Measurements from ENCODE around the gene CITED2. TPM values are rescaled to one million over a fixed set of nuclear protein-coding genes. Genes with fewer than 3 reads are reported as not detected.
A peak's percentile ranks its signal among the peaks of the same experiment; 100 is the strongest.

Gene CITED2
- total RNA-seq, 1 donor from 2014 or later, result 222 TPM

GRCh38 chr6:139370999-139371345 is 3.5 kb downstream of the CITED2 start:
- Histone ChIP-seq H3F3A (ENCODE audit: low read depth) (peaks cover 92% of the 10 kb centered on the region), H4K20me1 (ENCODE audit: low read depth) (peaks cover 46% of the 10 kb centered on the region), H2AFZ (replicated peaks) (no peak overlapping the region), H3K79me2 (ENCODE audit: low read depth) (peaks cover 51% of the 10 kb centered on the region), H3K4me2 (peak overlapping the region; percentile 95), H3K9me3 (ENCODE audit: low read depth) (no peaks in the 10 kb centered on the region), H3K9ac (no peak overlapping the region), H3K27ac (peak overlapping the region; percentile 99), H3K4me1 (peaks cover 49% of the 10 kb centered on the region), H3K4me3 (peak overlapping the region; percentile 96), H3K36me3 (peaks cover 17% of the 10 kb centered on the region), H3K27me3 (no peaks in the 10 kb centered on the region)
- Mint-ChIP-seq H3K4me1 (peaks cover 54% of the 10 kb centered on the region), H3K36me3 (peaks cover 28% of the 10 kb centered on the region), H3K27me3 (ENCODE audit: insufficient read depth, low read depth) (peaks cover 2% of the 10 kb centered on the region), H3K4me3 (peak overlapping the region; percentile 100), H3K9me3 (no peaks in the 10 kb centered on the region), H3K27ac (no peak overlapping the region)
- no peak for TF ChIP-seq EZH2phosphoT487 (IDR thresholded peaks at IDR 0.05)
- TF ChIP-seq CTCF (IDR thresholded peaks at IDR 0.05), result no peak
- TF ChIP-seq EZH2 (IDR thresholded peaks at IDR 0.05), result no peak
- DNase-seq (ENCODE audit: low spot score), result no peak

- peak overlapping the region; percentile 100 for H3K4me3 Mint-ChIP-seq
- H3K27ac ChIP-seq, result peak overlapping the region; percentile 99
- no peak overlapping the region for H2AFZ ChIP-seq (replicated peaks)
- peaks cover 28% of the 10 kb centered on the region for H3K36me3 Mint-ChIP-seq
- peaks cover 49% of the 10 kb centered on the region for H3K79me2 ChIP-seq (ENCODE audit: low read depth)
- TF ChIP-seq EZH2phosphoT487 (IDR thresholded peaks at IDR 0.05) (no peak), CTCF (IDR thresholded peaks at IDR 0.05) (no peak), EZH2 (IDR thresholded peaks at IDR 0.05) (no peak)
- H3K4me3 ChIP-seq, result peak overlapping the region; percentile 96
- peaks cover 51% of the 10 kb centered on the region for H3K4me1 ChIP-seq
- no peaks in the 10 kb centered on the region for H3K27me3 ChIP-seq
- no peaks in the 10 kb centered on the region for H3K9me3 ChIP-seq (ENCODE audit: low read depth)
- peaks cover 86% of the 10 kb centered on the region for H3F3A ChIP-seq (ENCODE audit: low read depth)
- H3K27me3 Mint-ChIP-seq (ENCODE audit: insufficient read depth, low read depth), result peaks cover 2% of the 10 kb centered on the region
- peak overlapping the region; percentile 3 for H3K27ac Mint-ChIP-seq
- peaks cover 17% of the 10 kb centered on the region for H3K36me3 ChIP-seq
- DNase-seq (ENCODE audit: low spot score), result peak; percentile 53
- H3K9ac ChIP-seq, result no peak overlapping the region
- peak overlapping the region; percentile 95 for H3K4me2 ChIP-seq
- no peaks in the 10 kb centered on the region for H3K9me3 Mint-ChIP-seq
- H4K20me1 ChIP-seq (ENCODE audit: low read depth), result peaks cover 46% of the 10 kb centered on the region
- H3K4me1 Mint-ChIP-seq, result peaks cover 53% of the 10 kb centered on the region
Measured at GRCh38 chr6:139370283-139370998, 4.0 kb downstream of the CITED2 start.

DNA sequence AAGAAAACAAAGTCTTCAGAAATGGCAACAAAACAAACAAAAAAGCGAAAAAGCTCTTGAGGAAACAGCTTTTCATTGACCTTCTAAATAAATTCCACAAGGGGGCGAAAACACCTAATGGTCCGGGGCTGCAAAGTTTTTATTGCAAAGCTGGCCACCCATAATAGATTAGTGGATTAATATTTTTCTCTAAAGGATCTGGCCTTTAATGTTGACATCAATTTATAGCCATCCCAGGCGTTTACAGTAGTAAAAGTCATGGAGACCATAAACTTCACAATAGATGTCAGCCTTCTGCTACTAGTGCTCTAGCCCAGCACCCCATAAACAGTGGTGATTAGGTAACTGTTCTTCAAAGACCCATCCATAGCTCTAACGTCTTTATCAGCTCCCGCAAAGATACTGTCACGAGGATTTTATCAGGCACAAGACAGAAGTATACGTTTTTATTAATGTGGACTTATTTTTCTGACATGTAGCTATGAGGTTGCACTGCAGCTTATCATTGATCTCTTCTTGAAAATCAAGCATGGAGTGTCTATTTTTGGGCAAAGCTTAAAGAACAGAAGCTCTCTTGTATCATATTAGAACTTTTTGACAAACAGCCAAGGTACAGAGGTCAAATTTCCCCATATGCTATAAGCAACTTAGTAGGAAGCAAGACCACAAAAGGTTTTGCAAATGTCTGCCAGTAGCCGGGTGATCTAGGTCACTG is 4.7 kb downstream of the CITED2 start:
- Histone ChIP-seq H2AFZ (replicated peaks) (no peak overlapping the region), H4K20me1 (ENCODE audit: low read depth) (peaks cover 46% of the 10 kb centered on the region), H3K4me2 (peak overlapping the region; percentile 95), H3K27me3 (no peaks in the 10 kb centered on the region), H3K27ac (peak overlapping the region; percentile 99), H3K4me3 (peak overlapping the region; percentile 96), H3F3A (ENCODE audit: low read depth) (peaks cover 79% of the 10 kb centered on the region), H3K9ac (no peak overlapping the region), H3K4me1 (peaks cover 51% of the 10 kb centered on the region), H3K36me3 (peaks cover 17% of the 10 kb centered on the region), H3K79me2 (ENCODE audit: low read depth) (peaks cover 49% of the 10 kb centered on the region), H3K9me3 (ENCODE audit: low read depth) (no peaks in the 10 kb centered on the region)
- Mint-ChIP-seq H3K9me3 (no peaks in the 10 kb centered on the region), H3K27ac (peak overlapping the region; percentile 24), H3K4me1 (peaks cover 53% of the 10 kb centered on the region), H3K36me3 (peaks cover 28% of the 10 kb centered on the region), H3K27me3 (ENCODE audit: insufficient read depth, low read depth) (peaks cover 2% of the 10 kb centered on the region), H3K4me3 (peak overlapping the region; percentile 100)
- peak; percentile 65 for DNase-seq (ENCODE audit: low spot score)
- peak; percentile 89 for TF ChIP-seq CTCF (IDR thresholded peaks at IDR 0.05)
- no peak for TF ChIP-seq EZH2 (IDR thresholded peaks at IDR 0.05)
- no peak for TF ChIP-seq EZH2phosphoT487 (IDR thresholded peaks at IDR 0.05)

Data from neural progenitor cell (in vitro differentiated cells).